Transverse colon (tissue), 4 donors: ENCODE results near the gene ARL6IP4. TPM values are rescaled to one million over a fixed set of nuclear protein-coding genes. Genes with fewer than 3 reads are reported as not detected.
A peak's percentile ranks its signal among the peaks of the same experiment; 100 is the strongest.
"Not testable (repeated sequence)": the region's sequence is repeated elsewhere in the genome, so short reads cannot be mapped to it uniquely, and the experiment has no call there.

Experiments used
- DNase-seq: peaks from one replicate; pipeline ENCODE4 v3.0.0-alpha.2; 2019
- H3K27ac ChIP-seq, 4 donors: fragments of 200-600 bp; sonication (generic); 2 replicates each; pipeline ENCODE4 v1.5.1; 2016 to 2018; ENCODE audit warnings: inconsistent platforms in 4 of 4
- H3K27me3 ChIP-seq: fragments of 200-600 bp; sonication (generic); 2 replicates; pipeline ENCODE4 v1.5.1; 2017; ENCODE audit warnings: inconsistent platforms
- H3K36me3 ChIP-seq, 4 donors: fragments of 200-600 bp; sonication (generic); 2 replicates each; pipeline ENCODE4 v1.5.1; 2017 to 2019; ENCODE audit warnings: inconsistent platforms in 4 of 4
- H3K4me1 ChIP-seq, 4 donors: fragments of 200-600 bp; sonication (generic); 2 replicates each; pipeline ENCODE4 v1.5.1; 2017 to 2020; ENCODE audit warnings: inconsistent platforms in 4 of 4
- H3K4me3 ChIP-seq, 4 donors: fragments of 200-600 bp; sonication (generic); 1 replicate in 1 of 4; 2 replicates in 3 of 4; pipeline versions ENCODE4 v1.5.1 to v1.6.1; 2017 to 2019; ENCODE audit warnings: inconsistent platforms in 4 of 4
- H3K9me3 ChIP-seq, 2 donors: fragments of 200-600 bp; sonication (generic); 2 replicates each; pipeline ENCODE4 v1.5.1; 2017 to 2019; ENCODE audit warnings: inconsistent platforms in 2 of 2
- CTCF ChIP-seq, 5 experiments: fragments of 200-600 bp in 3 of 5; fragments of 450-650 bp in 2 of 5; sonication (generic) in 3 of 5; IDR thresholded peaks; 1 replicate in 2 of 5; 2 replicates in 3 of 5; pipeline ENCODE4 v1.5.1; 2016 to 2017; ENCODE audit warnings: antibody characterized with exemption in 5 of 5, inconsistent platforms in 3 of 5, mild to moderate bottlenecking in 2 of 5, moderate library complexity in 1 of 5
- EP300 ChIP-seq: sonication (generic); formaldehyde crosslinking; IDR thresholded peaks from one replicate; pipeline ENCODE4 v1.6.1; 2017; ENCODE audit warnings: antibody characterized with exemption, low read depth
- POLR2A ChIP-seq: fragments of 450-650 bp; IDR thresholded peaks from one replicate; pipeline ENCODE4 v1.6.1; 2016; ENCODE audit warnings: antibody characterized with exemption, mild to moderate bottlenecking, moderate library complexity
- POLR2AphosphoS5 ChIP-seq, 3 donors: sonication (generic); formaldehyde crosslinking; IDR thresholded peaks; one replicate each; pipeline ENCODE4 v1.6.1; 2016; ENCODE audit warnings: antibody characterized with exemption in 3 of 3
- WGBS, 2 donors: methylation state at CpG; one replicate each; pipeline ENCODE4 v1.1.5; 2018; ENCODE audit warnings: low coverage in 1 of 2; 5-methylcytosine and 5-hydroxymethylcytosine counted together
- in situ Hi-C, 4 donors: fragments of 200-750 bp; cut with MboI; loops; one replicate each; pipeline versions ENCODE4 v1.15.0 to v1.15.1; 2017; ENCODE audit warnings: low sequenced_read_pairs in 3 of 4, low pct_ligation_motif_present in 1 of 4, low pct_unique_long_range_greater_than_20kb in 1 of 4
- intact Hi-C: fragments of 100-400 bp; cut with DNase I; formaldehyde crosslinking; loops from one replicate; pipeline ENCODE4 v1.15.1; 2023; ENCODE audit warnings: low total_unique reads
- total RNA-seq, 4 donors: library from RNA; depleted of rRNA; stranded (reverse); fragments of >200 nt; gene quantifications; one replicate each; pipeline ENCODE4 v1.1.0, GENCODE V29; 2016

Gene ARL6IP4
- total RNA-seq, 4 donors from 2014 or later, result 77.4 to 225 (median 184) TPM

- no peaks in the 10 kb centered on the region for H3K4me1 ChIP-seq
- WGBS, 2 donors, result 76 to 79% methylated on average over 2 to 3 of the region's 3 CpGs
- intact Hi-C loops (no loop called here), in situ Hi-C loops (no loop called here)
- DNase-seq, result no peak
- no peak overlapping the region for H3K27ac ChIP-seq
- TF ChIP-seq EP300 (no peak), CTCF (IDR thresholded peaks at IDR 0.05) (no peak), POLR2A (no peak), POLR2AphosphoS5 (IDR thresholded peaks at IDR 0.05) (no peak)
- no peaks in the 10 kb centered on the region for H3K36me3 ChIP-seq
- no peaks in the 10 kb centered on the region for H3K9me3 ChIP-seq
- no peaks in the 10 kb centered on the region for H3K27me3 ChIP-seq
- H3K4me3 ChIP-seq, result no peak overlapping the region
Observed at GRCh38 chr12:122937622-122938091, 42.8 kb upstream of the ARL6IP4 start.

DNA sequence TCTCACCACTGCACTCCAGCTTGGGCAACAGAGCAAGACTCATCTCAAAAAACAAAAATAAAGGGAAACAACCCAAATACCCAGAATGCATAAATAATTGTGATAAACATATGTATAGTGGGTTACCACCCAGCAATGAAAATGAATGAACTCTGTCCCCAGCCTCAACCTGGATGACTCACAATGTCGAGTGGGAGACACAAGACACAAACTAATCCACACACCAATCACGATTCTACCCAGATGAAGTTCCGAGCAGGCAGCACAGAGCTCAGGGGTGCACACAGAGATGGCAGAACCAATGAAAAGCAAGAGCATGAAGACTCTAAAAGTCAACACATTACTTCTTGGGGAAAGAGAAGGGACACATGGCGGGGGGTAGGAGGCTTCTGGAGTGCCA is 41.4 kb upstream of the ARL6IP4 start:
- H3K27me3 ChIP-seq, result no peaks in the 10 kb centered on the region
- no peak for DNase-seq
- WGBS, 2 donors, result 76 to 82% methylated on average over 3 to 4 of the region's 4 CpGs

GRCh38 chr12:122941351-122941750 is 39.1 kb upstream of the ARL6IP4 start:
- H3K36me3 ChIP-seq, H3K9me3 ChIP-seq, H3K27me3 ChIP-seq, intact Hi-C loops, DNase-seq, H3K27ac ChIP-seq, H3K4me3 ChIP-seq, in situ Hi-C loops: not testable (repeated sequence)
- 80 to 82% methylated on average over 3 to 5 of the region's 5 CpGs for WGBS, 2 donors
- H3K4me1 ChIP-seq, result peaks cover 0 to 17% (median 8%) of the 10 kb centered on the region in 4 donors

More for the DNA sequence above, 41.4 kb upstream of the ARL6IP4 start:
- Histone ChIP-seq H3K4me1 (peaks cover 0 to 6% (median 0%) of the 10 kb centered on the region in 4 donors), H3K4me3 (no peak overlapping the region), H3K9me3 (no peaks in the 10 kb centered on the region), H3K27ac (no peak overlapping the region), H3K36me3 (no peaks in the 10 kb centered on the region)
- in situ Hi-C loops, result no loop called here
- intact Hi-C loops, result no loop called here
- TF ChIP-seq POLR2AphosphoS5 (IDR thresholded peaks at IDR 0.05), result no peak
- TF ChIP-seq POLR2A, result no peak
- no peak for TF ChIP-seq CTCF (IDR thresholded peaks at IDR 0.05)
- TF ChIP-seq EP300, result no peak

GRCh38 chr12:122942637-122943036 is 37.8 kb upstream of the ARL6IP4 start:
- intact Hi-C loops, result no loop called here
- 100% methylated on average over 1 to 2 of the region's 2 CpGs for WGBS, 2 donors
- Histone ChIP-seq H3K4me1 (peaks cover 6 to 30% (median 20%) of the 10 kb centered on the region in 4 donors), H3K27ac (peak overlapping the region in 1 of 4 donors; percentile 37), H3K36me3 (no peaks in the 10 kb centered on the region), H3K9me3 (no peaks in the 10 kb centered on the region), H3K27me3 (no peaks in the 10 kb centered on the region), H3K4me3 (no peak overlapping the region)
- no peak for DNase-seq
- in situ Hi-C loops, result no loop called here
- no peak for TF ChIP-seq POLR2A
- TF ChIP-seq EP300, result no peak

DNA sequence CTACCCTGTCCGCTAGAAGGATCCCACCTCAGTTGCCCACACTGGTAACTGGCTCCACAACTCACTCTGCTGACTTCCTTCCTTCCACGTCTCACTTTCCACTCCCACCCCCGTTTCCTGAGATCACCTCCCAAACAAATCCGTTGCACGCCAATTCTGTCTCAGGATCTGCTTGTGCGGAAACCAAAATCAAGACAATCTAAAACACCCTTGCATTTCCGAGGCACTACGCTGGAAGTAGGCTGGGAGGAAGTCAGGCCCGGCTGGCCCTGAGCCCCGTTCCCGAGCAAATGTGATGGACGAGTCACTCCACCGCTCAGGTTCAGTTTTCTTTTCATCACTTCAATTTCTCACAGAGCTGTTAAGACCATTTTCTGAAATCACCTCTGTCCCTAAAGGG is 37.3 kb upstream of the ARL6IP4 start:
- Histone ChIP-seq H3K4me1 (peaks cover 10 to 33% (median 23%) of the 10 kb centered on the region in 4 donors), H3K36me3 (no peaks in the 10 kb centered on the region), H3K9me3 (no peaks in the 10 kb centered on the region), H3K27ac (peak overlapping the region in 1 of 4 donors; percentile 46), H3K4me3 (no peak overlapping the region), H3K27me3 (no peaks in the 10 kb centered on the region)
- intact Hi-C loops, result no loop called here
- TF ChIP-seq EP300, result no peak
- TF ChIP-seq CTCF (IDR thresholded peaks at IDR 0.05), result no peak
- no peak for TF ChIP-seq POLR2AphosphoS5 (IDR thresholded peaks at IDR 0.05)
- no peak for TF ChIP-seq POLR2A
- no peak for DNase-seq
- 75% methylated on average over 12 to 13 of the region's 13 CpGs for WGBS, 2 donors
- in situ Hi-C loops, result no loop called here
